Parathyroid adenoma (tissue), 2 donors: Measurements from ENCODE around the gene FIGN.

Experiments used
- H2AFZ ChIP-seq: fragments of 300-600 bp; sonication (generic); one replicate; pipeline ENCODE4 v1.7.0; 2017; ENCODE audit warnings: antibody characterized with exemption, mild to moderate bottlenecking
- H3K27ac ChIP-seq: fragments of 300-600 bp; sonication (generic); one replicate; pipeline ENCODE4 v1.7.0; 2017
- H3K27me3 ChIP-seq: fragments of 300-600 bp; sonication (generic); one replicate; pipeline ENCODE4 v1.7.0; 2017; ENCODE audit warnings: low read length; ENCODE audit not compliant: control insufficient read depth, insufficient read depth
- H3K36me3 ChIP-seq: fragments of 300-600 bp; sonication (generic); one replicate; pipeline ENCODE4 v1.7.0; 2017; ENCODE audit warnings: low read length; ENCODE audit not compliant: control insufficient read depth, insufficient read depth
- H3K4me1 ChIP-seq: fragments of 300-600 bp; sonication (generic); one replicate; pipeline ENCODE4 v1.7.0; 2017; ENCODE audit warnings: control low read depth
- H3K4me2 ChIP-seq: fragments of 300-600 bp; sonication (generic); one replicate; pipeline ENCODE4 v1.7.0; 2017; ENCODE audit warnings: low read length
- H3K4me3 ChIP-seq: fragments of 300-600 bp; sonication (generic); one replicate; pipeline ENCODE4 v1.7.0; 2017; ENCODE audit warnings: low read depth, low read length
- H3K79me2 ChIP-seq: fragments of 300-600 bp; sonication (generic); one replicate; pipeline ENCODE4 v1.7.0; 2017; ENCODE audit warnings: control low read depth
- H3K9ac ChIP-seq: fragments of 300-600 bp; sonication (generic); one replicate; pipeline ENCODE4 v1.7.0; 2017; ENCODE audit warnings: mild to moderate bottlenecking
- H3K9me3 ChIP-seq: fragments of 300-600 bp; sonication (generic); one replicate; pipeline ENCODE4 v1.7.0; 2017; ENCODE audit warnings: low read length; ENCODE audit not compliant: control insufficient read depth
- TF ChIP-seq, protein P1 (sequence below): fragments of 300-600 bp; sonication (generic); IDR thresholded peaks from one replicate; pipeline ENCODE4 v1.7.0; 2017; ENCODE audit warnings: antibody characterized with exemption, mild to moderate bottlenecking
- donor health status: primary hyperparathyroidism.

The FIGN gene

DNA sequence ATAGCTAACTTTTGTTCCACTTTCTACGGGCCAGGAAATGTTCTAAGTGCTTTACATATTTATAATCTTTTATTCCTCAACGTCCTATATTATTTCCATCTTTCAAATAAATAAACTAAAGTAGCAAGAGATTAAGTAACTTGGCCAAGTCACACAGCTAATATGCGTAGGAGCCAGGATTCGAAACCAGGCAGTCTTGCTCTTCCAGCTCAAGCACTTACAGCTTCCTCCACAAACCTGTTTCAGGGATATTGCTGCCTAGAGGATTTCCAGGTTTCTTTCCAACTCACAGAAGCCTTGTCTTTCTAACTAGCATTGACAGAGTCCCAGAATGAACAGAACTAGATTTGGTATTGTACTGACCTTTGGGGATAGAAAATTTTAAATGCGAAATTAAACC is 102.5 kb downstream of the FIGN start:
- H2AFZ ChIP-seq: no peak overlapping the region
- no peaks in the 10 kb centered on the region for H3K9me3 ChIP-seq
- TF ChIP-seq, protein P1, sequence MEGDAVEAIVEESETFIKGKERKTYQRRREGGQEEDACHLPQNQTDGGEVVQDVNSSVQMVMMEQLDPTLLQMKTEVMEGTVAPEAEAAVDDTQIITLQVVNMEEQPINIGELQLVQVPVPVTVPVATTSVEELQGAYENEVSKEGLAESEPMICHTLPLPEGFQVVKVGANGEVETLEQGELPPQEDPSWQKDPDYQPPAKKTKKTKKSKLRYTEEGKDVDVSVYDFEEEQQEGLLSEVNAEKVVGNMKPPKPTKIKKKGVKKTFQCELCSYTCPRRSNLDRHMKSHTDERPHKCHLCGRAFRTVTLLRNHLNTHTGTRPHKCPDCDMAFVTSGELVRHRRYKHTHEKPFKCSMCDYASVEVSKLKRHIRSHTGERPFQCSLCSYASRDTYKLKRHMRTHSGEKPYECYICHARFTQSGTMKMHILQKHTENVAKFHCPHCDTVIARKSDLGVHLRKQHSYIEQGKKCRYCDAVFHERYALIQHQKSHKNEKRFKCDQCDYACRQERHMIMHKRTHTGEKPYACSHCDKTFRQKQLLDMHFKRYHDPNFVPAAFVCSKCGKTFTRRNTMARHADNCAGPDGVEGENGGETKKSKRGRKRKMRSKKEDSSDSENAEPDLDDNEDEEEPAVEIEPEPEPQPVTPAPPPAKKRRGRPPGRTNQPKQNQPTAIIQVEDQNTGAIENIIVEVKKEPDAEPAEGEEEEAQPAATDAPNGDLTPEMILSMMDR: no peak
- H3K79me2 ChIP-seq: no peaks in the 10 kb centered on the region
- H3K9ac ChIP-seq: no peak overlapping the region
- no peak overlapping the region for H3K27ac ChIP-seq
- H3K4me1 ChIP-seq: no peaks in the 10 kb centered on the region
- no peaks in the 10 kb centered on the region for H3K27me3 ChIP-seq
- H3K4me3 ChIP-seq: no peak overlapping the region
- H3K4me2 ChIP-seq: no peak overlapping the region
- H3K36me3 ChIP-seq: no peaks in the 10 kb centered on the region

DNA sequence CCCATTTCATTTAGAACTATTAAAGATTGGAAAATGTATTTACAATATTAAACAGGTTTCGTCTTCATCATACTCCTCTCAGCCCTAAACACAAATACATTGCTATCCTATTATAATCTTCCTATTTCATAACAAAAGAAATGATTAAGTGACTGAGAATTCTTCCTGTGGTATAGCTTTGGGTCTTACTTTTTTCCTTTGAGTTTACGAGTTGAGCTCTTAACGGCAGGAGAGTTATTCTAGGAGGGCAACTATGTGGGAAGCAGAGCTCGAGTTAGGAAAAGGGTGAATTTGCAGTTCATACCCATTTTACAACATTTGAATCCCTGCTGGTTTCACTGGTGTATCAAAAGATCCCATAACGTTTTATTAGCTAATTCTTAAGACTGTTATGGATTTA is 105.0 kb downstream of the FIGN start:
- Histone ChIP-seq H3K27ac (no peak overlapping the region), H3K79me2 (no peaks in the 10 kb centered on the region), H3K9me3 (no peaks in the 10 kb centered on the region), H3K4me1 (no peaks in the 10 kb centered on the region), H3K4me3 (no peak overlapping the region), H3K9ac (no peak overlapping the region), H2AFZ (no peak overlapping the region), H3K4me2 (no peak overlapping the region), H3K27me3 (no peaks in the 10 kb centered on the region), H3K36me3 (no peaks in the 10 kb centered on the region)
- TF ChIP-seq, protein P1: no peak

DNA sequence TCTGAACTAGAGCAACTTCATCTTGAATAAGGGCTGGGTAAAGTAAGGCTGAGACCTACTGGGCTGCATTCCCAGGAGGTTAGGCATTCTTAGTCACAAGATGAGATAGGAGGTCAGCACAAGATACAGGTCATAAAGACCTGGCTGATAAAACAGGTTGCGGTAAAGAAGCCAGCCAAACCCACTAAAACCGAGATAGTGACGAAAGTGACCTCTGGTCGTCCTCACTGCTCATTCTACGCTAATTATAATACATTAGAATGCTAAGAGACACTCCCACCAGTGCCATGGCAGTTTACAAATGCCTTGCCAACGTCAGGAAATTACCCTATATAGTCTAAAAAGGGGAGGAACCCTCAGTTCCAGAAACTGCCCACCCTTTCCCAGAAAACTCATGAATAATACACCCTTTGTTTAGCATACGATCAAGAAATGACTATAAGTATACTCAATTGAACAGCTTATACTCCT is 109.1 kb downstream of the FIGN start:
- H3K9me3 ChIP-seq: no peaks in the 10 kb centered on the region
- H3K27me3 ChIP-seq: no peaks in the 10 kb centered on the region
- H3K9ac ChIP-seq: no peak overlapping the region
- TF ChIP-seq, protein P1: no peak
- no peaks in the 10 kb centered on the region for H3K36me3 ChIP-seq
- no peak overlapping the region for H3K4me3 ChIP-seq
- H3K4me2 ChIP-seq: no peak overlapping the region
- H3K79me2 ChIP-seq: no peaks in the 10 kb centered on the region
- no peaks in the 10 kb centered on the region for H3K4me1 ChIP-seq
- no peak overlapping the region for H3K27ac ChIP-seq
- H2AFZ ChIP-seq: no peak overlapping the region

DNA sequence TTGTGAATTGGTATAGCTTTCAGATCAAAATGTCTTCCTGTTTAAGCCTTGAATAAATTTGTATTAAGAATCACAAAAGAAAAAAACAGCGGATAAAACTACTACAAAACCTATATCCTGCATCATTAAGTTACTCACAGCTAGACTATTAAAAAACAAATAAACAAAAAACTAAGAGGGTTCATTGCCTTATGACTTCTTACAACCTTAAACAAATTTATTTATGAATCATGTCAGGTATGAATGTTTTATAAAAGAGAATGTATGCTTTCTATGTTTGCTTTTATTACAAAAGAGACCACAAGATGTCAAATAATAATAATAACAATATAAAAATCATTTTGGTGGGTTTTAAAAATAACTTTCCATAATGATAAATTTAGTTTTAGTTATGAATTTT is 109.6 kb downstream of the FIGN start:
- Histone ChIP-seq H3K9me3 (no peaks in the 10 kb centered on the region), H3K4me3 (no peak overlapping the region), H3K9ac (no peak overlapping the region), H2AFZ (no peak overlapping the region), H3K4me1 (no peaks in the 10 kb centered on the region), H3K36me3 (no peaks in the 10 kb centered on the region), H3K27ac (no peak overlapping the region), H3K27me3 (no peaks in the 10 kb centered on the region), H3K79me2 (no peaks in the 10 kb centered on the region), H3K4me2 (no peak overlapping the region)
- TF ChIP-seq, protein P1: no peak

DNA sequence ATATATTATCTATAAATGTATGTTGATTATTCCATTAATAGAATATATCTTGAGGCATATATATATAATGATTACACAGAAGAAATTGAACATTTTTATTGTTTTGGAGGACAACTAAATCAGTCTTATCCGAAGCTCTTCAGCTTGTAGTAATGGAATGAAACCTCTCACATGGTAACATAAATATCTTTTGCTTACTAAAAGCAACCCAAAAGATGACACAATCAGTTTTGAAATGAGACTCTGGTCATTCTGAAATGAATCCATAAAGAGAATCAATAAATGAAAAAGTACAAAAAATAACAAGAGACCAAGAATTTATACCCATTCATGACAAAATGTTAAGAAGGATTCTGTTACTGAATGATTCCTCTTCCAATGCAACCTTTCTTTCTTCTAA is 110.2 kb downstream of the FIGN start:
- H3K9ac ChIP-seq: no peak overlapping the region
- H3K9me3 ChIP-seq: no peaks in the 10 kb centered on the region
- no peak overlapping the region for H3K27ac ChIP-seq
- H3K4me3 ChIP-seq: no peak overlapping the region
- no peaks in the 10 kb centered on the region for H3K36me3 ChIP-seq
- H3K27me3 ChIP-seq: no peaks in the 10 kb centered on the region
- no peak overlapping the region for H2AFZ ChIP-seq
- no peaks in the 10 kb centered on the region for H3K4me1 ChIP-seq
- no peak overlapping the region for H3K4me2 ChIP-seq
- TF ChIP-seq, protein P1: no peak
- no peaks in the 10 kb centered on the region for H3K79me2 ChIP-seq
